GM12891 (cell line): ENCODE measurements around the gene OLFML2B.

Experiments
- PAX5 ChIP-seq: IDR thresholded peaks from 2 replicates; pipeline ENCODE4 v1.6.1; 2011; ENCODE audit warnings: low read length, moderate library complexity, mild to moderate bottlenecking; ENCODE audit not compliant: insufficient read depth, severe bottlenecking
- POLR2A ChIP-seq: IDR thresholded peaks from 2 replicates; pipeline ENCODE4 v1.6.1; 2011; ENCODE audit warnings: low read depth, low read length, control low read depth
- POLR2AphosphoS5 ChIP-seq: IDR thresholded peaks from 2 replicates; pipeline ENCODE4 v1.6.1; 2011; ENCODE audit warnings: low read depth, low read length, control low read depth
- POU2F2 ChIP-seq: IDR thresholded peaks from 2 replicates; pipeline ENCODE4 v1.6.1; 2011; ENCODE audit warnings: low read depth, mild to moderate bottlenecking, control low read depth, low read length, moderate library complexity
- SPI1 ChIP-seq: IDR thresholded peaks from 2 replicates; pipeline ENCODE4 v1.6.1; 2011; ENCODE audit warnings: low read depth, low read length, control low read depth
- TAF1 ChIP-seq: IDR thresholded peaks from 2 replicates; pipeline ENCODE4 v1.6.1; 2011; ENCODE audit warnings: low read depth, low read length, control low read depth

- TF ChIP-seq POLR2A (no peak), POLR2AphosphoS5 (no peak), TAF1 (no peak), POU2F2 (no peak), SPI1 (no peak), PAX5 (no peak)
Measured at GRCh38 chr1:161970633-161971032, 53.0 kb downstream of the OLFML2B start.
